Stimulated activated CD8-positive, alpha-beta memory T cell treated with anti-CD3 and anti-CD28 coated beads, Interleukin-4, amount 100 ng/mL, for 1 hour (primary cell): Measurements from ENCODE around the gene NFATC3.
"Not testable (repeated sequence)": the region's sequence is repeated elsewhere in the genome, so short reads cannot be mapped to it uniquely, and the experiment has no call there.

Experiments
- DNase-seq, 2 donors: peaks; one replicate each; pipeline ENCODE4 v3.0.0-alpha.2; 2020; ENCODE audit warnings: low read depth in 2 of 2, low spot score in 1 of 2

NFATC3 gene

GRCh38 chr16:68088130-68088972 is 3.2 kb downstream of the NFATC3 start:
- no peak for DNase-seq

- no peak for DNase-seq
These were observed 3.9 kb downstream of the NFATC3 start for GRCh38 chr16:68089067-68089466.

GRCh38 chr16:68090130-68090529 is 5.0 kb downstream of the NFATC3 start:
- DNase-seq = no peak

- no peak for DNase-seq
These were observed 5.4 kb downstream of the NFATC3 start for GRCh38 chr16:68090533-68090932.

- no peak for DNase-seq
These were observed 6.5 kb downstream of the NFATC3 start for GRCh38 chr16:68091380-68092261.

- not testable (repeated sequence) for DNase-seq
These were observed 7.1 kb downstream of the NFATC3 start for GRCh38 chr16:68092275-68092674.

- DNase-seq = no peak
These were observed 8.8 kb downstream of the NFATC3 start for GRCh38 chr16:68093816-68094613.

- DNase-seq = no peak
These were observed 9.4 kb downstream of the NFATC3 start for GRCh38 chr16:68094614-68094934.

GRCh38 chr16:68096491-68096890 is 11.3 kb downstream of the NFATC3 start:
- DNase-seq = no peak

- DNase-seq = no peak
These were observed 11.9 kb downstream of the NFATC3 start for GRCh38 chr16:68097088-68097487.

- DNase-seq = no peak
These were observed 12.7 kb downstream of the NFATC3 start for GRCh38 chr16:68097895-68098294.

GRCh38 chr16:68100488-68100887 is 15.3 kb downstream of the NFATC3 start:
- no peak for DNase-seq

- no peak for DNase-seq
These were observed 20.4 kb downstream of the NFATC3 start for GRCh38 chr16:68105611-68106010.

- not testable (repeated sequence) for DNase-seq
These were observed 22.2 kb downstream of the NFATC3 start for GRCh38 chr16:68107230-68107928.

- not testable (repeated sequence) for DNase-seq
These were observed 24.0 kb downstream of the NFATC3 start for GRCh38 chr16:68109156-68109555.

GRCh38 chr16:68110611-68111010 is 25.4 kb downstream of the NFATC3 start:
- not testable (repeated sequence) for DNase-seq

GRCh38 chr16:68111379-68111778 is 26.2 kb downstream of the NFATC3 start:
- no peak for DNase-seq

- no peak for DNase-seq
These were observed 28.0 kb downstream of the NFATC3 start for GRCh38 chr16:68113059-68113761.

GRCh38 chr16:68113765-68114240 is 28.6 kb downstream of the NFATC3 start:
- DNase-seq = no peak

- not testable (repeated sequence) for DNase-seq
These were observed 29.8 kb downstream of the NFATC3 start for GRCh38 chr16:68114939-68115338.
